Measurements from ENCODE around the gene C20orf96.

DNA sequence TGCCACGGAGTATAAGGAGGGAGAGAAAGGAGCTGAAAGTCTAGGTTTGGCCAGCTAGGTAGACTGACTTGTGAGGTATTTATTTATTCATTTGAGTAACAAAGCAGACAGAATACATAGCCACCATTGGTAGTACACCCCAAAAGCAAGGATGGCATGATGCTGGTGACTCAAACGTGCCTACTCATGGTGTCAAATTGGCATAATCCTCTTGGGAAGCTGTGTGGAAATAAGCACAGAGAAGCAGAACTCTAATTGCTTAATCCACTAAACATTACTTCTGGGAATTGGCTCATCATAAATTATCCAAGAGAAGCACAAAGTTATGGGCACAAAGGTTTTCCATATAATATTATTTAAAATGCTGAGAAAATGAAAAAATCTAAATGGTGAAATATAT is 30.6 kb downstream of the C20orf96 start:
- no peak for TF ChIP-seq EZH2phosphoT487 (IDR thresholded peaks at IDR 0.05; ENCODE audit: insufficient read depth, low read depth)
- no peak for TF ChIP-seq EZH2 (IDR thresholded peaks at IDR 0.05; ENCODE audit: insufficient read depth, poor library complexity, severe bottlenecking)

Data from GM23248 (cell line).